ENCODE results near the gene ANKRD22. TPM values are rescaled to one million over a fixed set of nuclear protein-coding genes. Genes with fewer than 3 reads are reported as not detected.

Gene ANKRD22
- total and polyA plus RNA-seq, 9 of the 15 experiments (the other 6 are each of a cell fraction or from before 2014, with no cell fraction given): not detected

DNA sequence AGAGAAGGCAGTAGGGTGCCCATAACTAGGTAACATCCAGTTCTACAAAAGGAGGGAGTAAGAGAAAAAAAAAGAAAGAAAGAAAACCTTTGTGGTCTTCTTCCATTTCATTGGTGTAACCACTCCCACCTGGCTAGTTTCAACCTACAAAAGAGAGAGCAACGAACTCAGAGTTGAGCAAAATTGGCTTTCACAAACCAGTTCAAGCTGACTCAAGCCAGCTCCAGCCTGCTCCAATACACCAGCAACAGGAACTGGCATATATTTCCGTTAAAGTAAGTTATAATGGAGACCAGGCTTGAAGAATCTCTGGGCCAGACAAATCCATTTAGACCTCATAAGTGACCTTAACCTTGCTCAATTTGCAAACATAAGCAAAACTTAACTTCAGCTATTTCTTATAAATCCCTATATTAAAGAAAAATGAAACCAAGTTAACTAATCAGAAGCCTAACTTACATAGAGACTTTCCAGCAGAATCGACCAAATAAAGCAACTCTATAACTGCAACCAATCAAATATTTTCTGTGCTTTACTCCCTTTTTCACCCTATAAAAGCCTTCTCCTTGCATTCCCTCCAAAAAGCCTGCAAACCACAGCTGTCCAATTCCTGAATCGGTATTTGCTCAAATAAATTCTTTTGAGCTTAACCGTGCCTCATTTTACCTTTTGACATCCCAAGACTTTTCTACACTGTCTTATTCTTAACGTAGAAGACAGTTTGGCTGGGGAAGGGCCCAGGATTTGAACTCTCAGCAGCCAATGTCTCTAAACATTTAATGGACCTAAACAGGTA lies 10.1 kb downstream of the ANKRD22 start:
- Histone ChIP-seq H3K9me3 (replicated peaks; ENCODE audit: control insufficient read depth, insufficient read depth, low read depth, low read length) (no peaks in the 10 kb centered on the region), H3K27me3 (ENCODE audit: control insufficient read depth in 2 of 2, insufficient read depth in 2 of 2, low read length in 2 of 2) (no peaks in the 10 kb centered on the region), H4K20me1 (replicated peaks; ENCODE audit: control insufficient read depth, insufficient read depth, low read length) (no peaks in the 10 kb centered on the region), H3K36me3 (ENCODE audit: control insufficient read depth, insufficient read depth, low read length) (no peaks in the 10 kb centered on the region), H3K9ac (ENCODE audit: insufficient read depth in 1 of 2, low read depth in 2 of 2, low read length in 2 of 2) (no peak overlapping the region), H3K79me2 (ENCODE audit: control insufficient read depth, insufficient read depth, low read length) (no peaks in the 10 kb centered on the region), H3K9me1 (ENCODE audit: control insufficient read depth, insufficient read depth, low read length) (no peaks in the 10 kb centered on the region), H3K27ac (ENCODE audit: extremely low read depth, low read depth, low read length) (no peak overlapping the region), H3K4me2 (ENCODE audit: insufficient read depth, low read length) (no peak overlapping the region), H3K4me1 (replicated peaks in 1 of 2; ENCODE audit: control insufficient read depth in 2 of 2, insufficient read depth in 2 of 2, low read length in 2 of 2) (no peaks in the 10 kb centered on the region), H2AFZ (ENCODE audit: low read depth, low read length) (no peak overlapping the region), H3K4me3 (no peak overlapping the region)
- ChIA-PET CTCF (ENCODE audit: low intra/inter-chr PET ratio) (no interaction called here), POLR2A (no interaction called here)
- WGBS (ENCODE audit: insufficient coverage, low coverage, missing lambda C conversion rate): 3% methylated on average over 6 of the region's 6 CpGs
- TF ChIP-seq ZNF512 (tag; IDR thresholded peaks at IDR 0.05): no peak
- TF ChIP-seq E2F6 (IDR thresholded peaks at IDR 0.05; ENCODE audit: borderline replicate concordance in 1 of 2, extremely low read depth in 1 of 2, insufficient read depth in 1 of 2, insufficient read length in 1 of 2, low read depth in 1 of 2, low read length in 1 of 2, poor library complexity in 1 of 2, severe bottlenecking in 1 of 2): no peak
- no peak for TF ChIP-seq POU5F1 (IDR thresholded peaks at IDR 0.05; ENCODE audit: borderline replicate concordance, low read depth, low read length, partially characterized antibody)
- TF ChIP-seq DMBX1 (CRISPR knock-in tag; IDR thresholded peaks at IDR 0.05; ENCODE audit: borderline replicate concordance): no peak
- TF ChIP-seq ATF1 (CRISPR knock-in tag; IDR thresholded peaks at IDR 0.05): no peak
- TF ChIP-seq ATF1 (tag; IDR thresholded peaks at IDR 0.05): no peak
- no peak for TF ChIP-seq HMG20B (CRISPR knock-in tag; IDR thresholded peaks at IDR 0.05)
- BruUV-seq (replicated peaks): no TSS peak
- in situ Hi-C loops (cut with MboI) (no loop called here), intact Hi-C loops (cut with micrococcal nuclease) (no loop called here)
- DNase-seq (ENCODE audit: extremely low read depth in 1 of 4, low spot score in 3 of 4) (no peak), ATAC-seq (no peak), FAIRE-seq (no peak)

Data from K562 (cell line).